Measurements from ENCODE around the gene TNNI2.

TNNI2 gene

GRCh38 chr11:1847006-1847735 is 8.4 kb downstream of the TNNI2 start:
- DNase-seq, result no peak

- no peak for DNase-seq
Observed at GRCh38 chr11:1847926-1848639, 9.3 kb downstream of the TNNI2 start.

GRCh38 chr11:1848640-1849430 is 10.1 kb downstream of the TNNI2 start:
- DNase-seq, result no peak

GRCh38 chr11:1851468-1852180 is 12.8 kb downstream of the TNNI2 start:
- DNase-seq, result no peak

GRCh38 chr11:1852271-1852876 is 13.6 kb downstream of the TNNI2 start:
- DNase-seq, result no peak

GRCh38 chr11:1852877-1853276 is 14.1 kb downstream of the TNNI2 start, which contains the start of gene LSP1:
TSS of gene LSP1 (plus strand) at chr11:1853084. CDS start at chr11:1853145, 61 bp downstream.
- DNase-seq, result no peak

- DNase-seq, result no peak
Observed at GRCh38 chr11:1853376-1854131, 14.8 kb downstream of the TNNI2 start.

GRCh38 chr11:1854132-1854948 is 15.6 kb downstream of the TNNI2 start:
- DNase-seq, result no peak

GRCh38 chr11:1854949-1855885 is 16.4 kb downstream of the TNNI2 start:
- DNase-seq, result no peak

- no peak for DNase-seq
Observed at GRCh38 chr11:1855886-1856265, 17.1 kb downstream of the TNNI2 start.

GRCh38 chr11:1856306-1857005 is 17.7 kb downstream of the TNNI2 start:
- no peak for DNase-seq

- no peak for DNase-seq
Observed at GRCh38 chr11:1857064-1857463, 18.3 kb downstream of the TNNI2 start.

- no peak for DNase-seq
Observed at GRCh38 chr11:1858154-1858553, 19.4 kb downstream of the TNNI2 start.

GRCh38 chr11:1858576-1858975 is 19.8 kb downstream of the TNNI2 start:
- no peak for DNase-seq

- no peak for DNase-seq
Observed at GRCh38 chr11:1859004-1859403, 20.2 kb downstream of the TNNI2 start.

- no peak for DNase-seq
Observed at GRCh38 chr11:1860108-1860507, 21.3 kb downstream of the TNNI2 start.

GRCh38 chr11:1861435-1862411 is 22.9 kb downstream of the TNNI2 start:
- no peak for DNase-seq

All from NCI-H526 (cell line).